ENCODE data around the gene MYD88. TPM values are rescaled to one million over a fixed set of nuclear protein-coding genes. Genes with fewer than 3 reads are reported as not detected.

The MYD88 gene
- total RNA-seq (100 to 1,000 TPM in 1 of 5 experiments, 10 to 100 TPM in 4; 35.2 to 108 (median 41.6) TPM), polyA plus RNA-seq (10 to 100 TPM; 52.8 to 75.4 TPM), total RNA-seq (22.3 reads per million, percentile 53 among the genes with 10 or more reads in this experiment)

DNA sequence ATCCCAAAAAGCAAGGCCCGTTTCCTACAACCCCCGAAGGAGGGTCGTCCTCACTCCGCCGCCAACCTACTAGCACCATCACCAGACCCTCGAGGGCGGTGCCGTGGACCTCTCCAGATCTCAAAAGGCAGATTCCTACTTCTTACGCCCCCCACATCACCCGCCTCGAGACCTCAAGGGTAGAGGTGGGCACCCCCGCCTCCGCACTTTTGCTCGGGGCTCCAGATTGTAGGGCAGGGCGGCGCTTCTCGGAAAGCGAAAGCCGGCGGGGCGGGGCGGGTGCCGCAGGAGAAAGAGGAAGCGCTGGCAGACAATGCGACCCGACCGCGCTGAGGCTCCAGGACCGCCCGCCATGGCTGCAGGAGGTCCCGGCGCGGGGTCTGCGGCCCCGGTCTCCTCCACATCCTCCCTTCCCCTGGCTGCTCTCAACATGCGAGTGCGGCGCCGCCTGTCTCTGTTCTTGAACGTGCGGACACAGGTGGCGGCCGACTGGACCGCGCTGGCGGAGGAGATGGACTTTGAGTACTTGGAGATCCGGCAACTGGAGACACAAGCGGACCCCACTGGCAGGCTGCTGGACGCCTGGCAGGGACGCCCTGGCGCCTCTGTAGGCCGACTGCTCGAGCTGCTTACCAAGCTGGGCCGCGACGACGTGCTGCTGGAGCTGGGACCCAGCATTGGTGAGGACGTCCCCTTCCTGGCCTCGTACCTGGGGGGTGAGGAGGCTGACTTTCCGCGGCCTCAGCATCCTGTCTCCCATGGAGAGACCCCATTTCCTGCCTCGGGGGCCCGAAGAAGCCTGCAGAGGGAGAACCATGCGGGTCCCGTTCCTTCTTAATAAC lies at the start of gene MYD88:
Gene MYD88 (plus strand): TSS at position 313 of the 842 bp plus-strand sequence. CDS start 40 bp downstream, at position 353.
- peaks cover 39 to 75% (median 60%) of the 10 kb centered on the region in 7 donors for H3K4me1 Mint-ChIP-seq
- peaks cover 4 to 39% (median 20%) of the 10 kb centered on the region in 5 donors for H3K36me3 Mint-ChIP-seq
- CTCF ChIA-PET = interaction anchor here (0.6 kb wide), 1 partner anchor 10 kb away, joined by 3 read pairs; no protein-coding TSS in a partner anchor
- peak within 1 kb of the TSS; percentile 98 for H3K4me3 ChIP-seq (ENCODE audit: low read length)
- DNase-seq (peak; percentile 69 to 84 (median 78)), ATAC-seq (peak; percentile 64)
- peaks cover 0 to 36% (median 0%) of the 10 kb centered on the region in 3 experiments for H3K36me3 ChIP-seq (ENCODE audit: control insufficient read depth in 2 of 3, insufficient read depth in 3 of 3, low read length in 3 of 3)
- H3K4me1 ChIP-seq (ENCODE audit: control insufficient read depth in 2 of 2, insufficient read depth in 2 of 2, low read length in 2 of 2) = peaks cover 18 to 35% of the 10 kb centered on the region in 2 donors
- H3K27me3 Mint-ChIP-seq = no peaks in the 10 kb centered on the region
- intact Hi-C loops (cut with micrococcal nuclease) = loop anchor here (5.0 to 10.0 kb wide), 10 partner anchors 69 to 1266 kb away; partner anchors contain the start of genes EXOG (in 2 of the 2), GORASP1 (in 1 of the 2), RPSA (in 1 of the 2) and SCN11A (in 1 of the 2)
- POLR2A ChIA-PET = interaction anchor here (0.8 to 8.2 kb wide), 4 partner anchors 26 to 279 kb away, joined by 3 to 156 read pairs (median 12); partner anchors contain the start of genes DLEC1 and OXSR1
- peak within 1 kb of the TSS; percentile 89 to 100 (median 98) for H3K27ac Mint-ChIP-seq
- no peaks in the 10 kb centered on the region for H3K27me3 ChIP-seq (ENCODE audit: control insufficient read depth in 2 of 2, insufficient read depth in 2 of 2, low read length in 2 of 2)
- peak within 1 kb of the TSS; percentile 90 for H3K27ac ChIP-seq (ENCODE audit: low read depth, low read length)
- H3K4me3 Mint-ChIP-seq = peak within 1 kb of the TSS; percentile 90 to 100 (median 96)
- no peaks in the 10 kb centered on the region for H3K9me3 ChIP-seq (ENCODE audit: control insufficient read depth in 2 of 3, low read length in 3 of 3)
- no peaks in the 10 kb centered on the region for H3K9me3 Mint-ChIP-seq

DNA sequence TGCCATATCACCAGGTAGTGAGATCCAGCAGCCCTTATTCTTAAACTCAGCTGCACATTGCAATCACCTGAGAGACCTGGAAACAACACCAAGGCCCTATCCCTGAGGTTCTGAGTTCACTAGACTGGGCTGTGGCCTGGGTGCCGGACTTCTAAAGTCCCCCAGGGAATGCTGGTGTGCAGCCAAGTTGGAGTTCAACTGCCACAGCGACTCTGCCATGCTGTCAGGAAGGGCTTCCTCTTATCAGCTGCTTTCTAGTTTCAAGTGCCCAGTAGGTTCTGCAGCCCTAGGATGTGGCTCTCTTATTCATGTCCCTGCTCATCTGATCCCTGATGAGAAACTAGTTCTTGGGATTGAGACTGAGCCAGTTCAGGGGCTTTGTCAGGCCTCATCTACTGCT lies 49.3 kb upstream of the MYD88 start:
- Mint-ChIP-seq H3K27me3 (peaks cover 0 to 13% (median 0%) of the 10 kb centered on the region in 5 donors), H3K36me3 (peaks cover 0 to 7% (median 2%) of the 10 kb centered on the region in 5 donors), H3K4me3 (no peak overlapping the region), H3K27ac (peak overlapping the region in 1 of 9 donors; percentile 50), H3K9me3 (peaks cover 2 to 8% (median 5%) of the 10 kb centered on the region in 11 donors), H3K4me1 (no peaks in the 10 kb centered on the region)
- ATAC-seq (no peak), DNase-seq (no peak)
- H3K36me3 ChIP-seq (ENCODE audit: control insufficient read depth in 2 of 3, insufficient read depth in 3 of 3, low read length in 3 of 3) = no peaks in the 10 kb centered on the region
- peaks cover 0 to 4% (median 4%) of the 10 kb centered on the region in 3 experiments for H3K9me3 ChIP-seq (ENCODE audit: control insufficient read depth in 2 of 3, low read length in 3 of 3)
- ChIA-PET POLR2A (no interaction called here), CTCF (no interaction called here)
- intact Hi-C loops (cut with micrococcal nuclease) = no loop called here
- no peaks in the 10 kb centered on the region for H3K4me1 ChIP-seq (ENCODE audit: control insufficient read depth in 2 of 2, insufficient read depth in 2 of 2, low read length in 2 of 2)
- no peaks in the 10 kb centered on the region for H3K27me3 ChIP-seq (ENCODE audit: control insufficient read depth in 2 of 2, insufficient read depth in 2 of 2, low read length in 2 of 2)
- no peak overlapping the region for H3K27ac ChIP-seq (ENCODE audit: low read depth, low read length)
- H3K4me3 ChIP-seq (ENCODE audit: low read length) = no peak overlapping the region

DNA sequence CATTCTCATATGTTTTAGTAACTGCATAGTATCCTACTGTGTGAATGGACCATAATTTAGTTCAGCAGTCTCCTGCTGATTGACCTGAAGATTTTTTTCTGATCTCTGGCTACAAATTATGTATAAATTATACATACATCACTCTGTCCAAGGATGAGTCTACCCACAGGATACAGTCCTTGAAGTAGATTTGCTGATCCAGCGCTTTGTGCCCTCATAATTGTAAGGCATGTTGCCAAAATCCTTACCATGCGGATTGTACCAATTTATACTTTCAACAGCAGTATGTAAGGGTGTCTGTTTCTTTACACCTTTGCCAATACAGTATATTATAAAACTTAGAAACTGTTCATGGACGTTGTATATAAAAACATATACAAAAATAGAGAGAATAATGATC lies 48.0 kb upstream of the MYD88 start:
- ChIA-PET POLR2A (no interaction called here), CTCF (no interaction called here)
- no peak for ATAC-seq
- H3K27me3 ChIP-seq (ENCODE audit: control insufficient read depth in 2 of 2, insufficient read depth in 2 of 2, low read length in 2 of 2) = no peaks in the 10 kb centered on the region
- intact Hi-C loops (cut with micrococcal nuclease) = no loop called here
- Mint-ChIP-seq H3K4me3 (no peak overlapping the region), H3K36me3 (peaks cover 0 to 7% (median 0%) of the 10 kb centered on the region in 5 donors), H3K27me3 (peaks cover 0 to 14% (median 0%) of the 10 kb centered on the region in 5 donors), H3K4me1 (no peaks in the 10 kb centered on the region), H3K9me3 (peaks cover 0 to 2% (median 0%) of the 10 kb centered on the region in 11 donors), H3K27ac (no peak overlapping the region)
- no peaks in the 10 kb centered on the region for H3K9me3 ChIP-seq (ENCODE audit: control insufficient read depth in 2 of 3, low read length in 3 of 3)
- H3K4me1 ChIP-seq (ENCODE audit: control insufficient read depth in 2 of 2, insufficient read depth in 2 of 2, low read length in 2 of 2) = no peaks in the 10 kb centered on the region
- H3K36me3 ChIP-seq (ENCODE audit: control insufficient read depth in 2 of 3, insufficient read depth in 3 of 3, low read length in 3 of 3) = no peaks in the 10 kb centered on the region
- DNase-seq = no peak
- H3K4me3 ChIP-seq (ENCODE audit: low read length) = no peak overlapping the region
- no peak overlapping the region for H3K27ac ChIP-seq (ENCODE audit: low read depth, low read length)

DNA sequence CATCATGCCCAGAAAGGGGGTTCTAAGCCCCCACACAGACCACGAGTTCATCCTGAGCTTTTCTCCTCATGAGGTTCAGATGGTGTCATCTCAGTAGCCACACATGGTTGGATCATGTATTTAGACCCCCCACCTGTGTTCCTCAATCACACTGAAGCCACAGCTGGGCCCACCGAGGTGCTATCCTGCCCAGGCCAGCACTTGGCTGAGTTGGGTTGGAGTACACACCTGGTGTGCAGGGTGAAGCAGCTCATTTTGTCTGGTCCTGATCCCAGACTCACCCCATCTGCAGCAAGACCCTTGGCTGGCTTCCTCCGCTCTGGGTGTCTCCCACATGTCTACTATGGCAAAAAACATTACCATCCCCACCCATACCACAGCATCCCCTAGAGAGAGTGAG lies 43.5 kb upstream of the MYD88 start:
- DNase-seq (no peak), ATAC-seq (no peak)
- CTCF ChIA-PET = interaction anchor here (0.7 kb wide), 1 partner anchor 21 kb away, joined by 4 read pairs; no protein-coding TSS in a partner anchor
- Histone ChIP-seq H3K36me3 (ENCODE audit: control insufficient read depth in 2 of 3, insufficient read depth in 3 of 3, low read length in 3 of 3) (no peaks in the 10 kb centered on the region), H3K9me3 (ENCODE audit: control insufficient read depth in 2 of 3, low read length in 3 of 3) (no peaks in the 10 kb centered on the region), H3K4me1 (ENCODE audit: control insufficient read depth in 2 of 2, insufficient read depth in 2 of 2, low read length in 2 of 2) (no peaks in the 10 kb centered on the region), H3K27ac (ENCODE audit: low read depth, low read length) (no peak overlapping the region), H3K27me3 (ENCODE audit: control insufficient read depth in 2 of 2, insufficient read depth in 2 of 2, low read length in 2 of 2) (no peaks in the 10 kb centered on the region), H3K4me3 (ENCODE audit: low read length) (no peak overlapping the region)
- H3K9me3 Mint-ChIP-seq = peaks cover 0 to 2% (median 0%) of the 10 kb centered on the region in 11 donors
- POLR2A ChIA-PET = no interaction called here
- intact Hi-C loops (cut with micrococcal nuclease) = no loop called here
- H3K27ac Mint-ChIP-seq = no peak overlapping the region
- H3K27me3 Mint-ChIP-seq = peaks cover 0 to 14% (median 0%) of the 10 kb centered on the region in 5 donors
- no peak overlapping the region for H3K4me3 Mint-ChIP-seq
- peaks cover 0 to 4% (median 0%) of the 10 kb centered on the region in 5 donors for H3K36me3 Mint-ChIP-seq
- H3K4me1 Mint-ChIP-seq = no peaks in the 10 kb centered on the region

DNA sequence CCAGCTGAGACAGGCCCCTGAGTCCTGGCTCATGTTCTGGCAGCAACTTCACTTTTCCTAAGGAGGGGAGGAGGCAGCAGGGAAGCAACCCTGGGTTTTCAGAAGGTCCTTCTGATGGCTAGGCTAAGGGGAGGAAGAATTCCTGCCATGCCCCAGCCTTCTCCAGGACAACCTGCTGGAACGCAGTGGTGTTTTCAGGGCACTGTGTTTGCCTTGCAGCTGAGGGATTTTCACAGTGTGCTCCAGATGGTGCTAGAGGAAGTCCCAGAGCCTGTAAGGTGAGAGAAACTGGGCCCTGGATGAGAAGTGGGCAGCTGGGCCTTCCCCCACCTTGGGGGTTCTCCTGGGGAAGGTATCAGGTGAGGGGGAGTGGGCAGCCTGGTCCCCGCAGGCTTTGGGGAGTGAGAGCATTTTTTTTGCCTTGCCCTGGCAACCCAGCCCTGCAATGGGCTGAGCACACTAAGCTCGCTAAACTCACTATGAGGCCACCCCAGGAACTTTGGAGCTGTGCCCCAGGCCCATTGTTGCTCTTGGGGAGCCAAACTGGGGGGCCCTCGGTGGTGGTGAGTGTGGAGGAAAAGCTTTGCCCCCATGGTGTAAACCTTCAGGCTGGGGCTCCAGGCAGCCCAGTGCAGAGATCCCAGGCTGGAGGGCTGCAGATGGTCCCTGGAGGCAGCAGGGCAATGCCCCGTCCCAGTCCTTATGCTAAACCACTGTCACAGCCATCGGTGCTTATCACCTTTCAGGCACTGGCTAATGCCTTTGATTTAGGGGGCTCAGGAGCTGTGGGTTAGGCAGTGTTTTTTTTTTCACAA lies 42.6 kb upstream of the MYD88 start:
- H3K9me3 ChIP-seq (ENCODE audit: control insufficient read depth in 2 of 3, low read length in 3 of 3) = no peaks in the 10 kb centered on the region
- H3K27me3 ChIP-seq (ENCODE audit: control insufficient read depth in 2 of 2, insufficient read depth in 2 of 2, low read length in 2 of 2) = no peaks in the 10 kb centered on the region
- no peaks in the 10 kb centered on the region for H3K4me1 ChIP-seq (ENCODE audit: control insufficient read depth in 2 of 2, insufficient read depth in 2 of 2, low read length in 2 of 2)
- no peaks in the 10 kb centered on the region for H3K36me3 ChIP-seq (ENCODE audit: control insufficient read depth in 2 of 3, insufficient read depth in 3 of 3, low read length in 3 of 3)
- H3K4me3 ChIP-seq (ENCODE audit: low read length) = no peak overlapping the region
- ChIA-PET POLR2A (no interaction called here), CTCF (interaction anchor here (0.7 kb wide), 1 partner anchor 20 kb away, joined by 4 read pairs; no protein-coding TSS in a partner anchor)
- intact Hi-C loops (cut with micrococcal nuclease) = no loop called here
- Mint-ChIP-seq H3K27ac (no peak overlapping the region), H3K9me3 (peaks cover 0 to 2% (median 0%) of the 10 kb centered on the region in 11 donors), H3K4me1 (no peaks in the 10 kb centered on the region), H3K4me3 (no peak overlapping the region), H3K36me3 (no peaks in the 10 kb centered on the region), H3K27me3 (peaks cover 0 to 14% (median 0%) of the 10 kb centered on the region in 5 donors)
- no peak for ATAC-seq
- no peak for DNase-seq
- H3K27ac ChIP-seq (ENCODE audit: low read depth, low read length) = no peak overlapping the region
